ENCODE data around the gene COX6B2.

- TF ChIP-seq KDM3A (CRISPR knock-in tag; IDR thresholded peaks at IDR 0.05; ENCODE audit: low read depth) (no peak), MAFK (conservative IDR thresholded peaks at IDR 0.05 in 1 of 2, IDR thresholded peaks at IDR 0.05 in 1 of 2; ENCODE audit: low read length in 2 of 2) (no peak), ZNF318 (CRISPR knock-in tag; IDR thresholded peaks at IDR 0.05) (no peak), NONO (IDR thresholded peaks at IDR 0.05) (no peak), NONO (CRISPR knock-in tag; conservative IDR thresholded peaks at IDR 0.05) (no peak), BRCA1 (CRISPR knock-in tag; IDR thresholded peaks at IDR 0.05) (no peak), SMC3 (IDR thresholded peaks at IDR 0.05; ENCODE audit: low read length) (no peak), RAD21 (CRISPR knock-in tag; IDR thresholded peaks at IDR 0.05) (no peak), ZFP37 (CRISPR knock-in tag; IDR thresholded peaks at IDR 0.05; ENCODE audit: borderline replicate concordance) (no peak), CHD2 (IDR thresholded peaks at IDR 0.05; ENCODE audit: low read depth, low read length) (no peak), CREM (IDR thresholded peaks at IDR 0.05) (no peak), CREM (CRISPR knock-in tag; IDR thresholded peaks at IDR 0.05) (no peak), NBN (conservative IDR thresholded peaks at IDR 0.05) (no peak), NFIB (CRISPR knock-in tag; IDR thresholded peaks at IDR 0.05; ENCODE audit: borderline replicate concordance) (no peak), SRF (IDR thresholded peaks at IDR 0.05; ENCODE audit: low read depth, low read length) (no peak)
Measured at GRCh38 chr19:55370305-55370988, 15.9 kb upstream of the COX6B2 start, which contains the start of gene IL11.

Data from HepG2 (cell line).